ENCODE results near the gene HDLBP. TPM values are rescaled to one million over a fixed set of nuclear protein-coding genes. Genes with fewer than 3 reads are reported as not detected.

The HDLBP gene
- total RNA-seq, 1 donor from 2014 or later = 922 TPM

GRCh38 chr2:241225545-241225944, 89.9 kb downstream of the HDLBP start:
- H3K36me3 Mint-ChIP-seq (ENCODE audit: low read depth, unreplicated experiment) = peaks cover 18% of the 10 kb centered on the region
- no peak overlapping the region for H3K4me3 Mint-ChIP-seq (ENCODE audit: unreplicated experiment)
- no peak overlapping the region for H3K9ac ChIP-seq (ENCODE audit: low read length)
- no peak overlapping the region for H3K27ac Mint-ChIP-seq (ENCODE audit: unreplicated experiment)
- no peak overlapping the region for H2AFZ ChIP-seq (ENCODE audit: low read depth, low read length)
- no peak overlapping the region for H3K4me3 ChIP-seq (ENCODE audit: insufficient read depth, low read depth, low read length)
- H4K20me1 ChIP-seq (ENCODE audit: insufficient read depth, low read length) = peaks cover 77% of the 10 kb centered on the region
- TF ChIP-seq EZH2 (IDR thresholded peaks at IDR 0.05; ENCODE audit: insufficient read depth, low read length) (no peak), CTCF (IDR thresholded peaks at IDR 0.05; ENCODE audit: insufficient read depth, low read depth, low read length) (no peak)
- DNase-seq (ENCODE audit: low read depth) (no peak), FAIRE-seq (no peak)
- no peaks in the 10 kb centered on the region for H3K9me3 ChIP-seq (ENCODE audit: insufficient read depth, low read depth, low read length)
- no peaks in the 10 kb centered on the region for H3K27me3 ChIP-seq (ENCODE audit: insufficient read depth, low read length)
- H3K4me1 ChIP-seq (ENCODE audit: insufficient read depth, low read length) = peaks cover 17% of the 10 kb centered on the region
- no peaks in the 10 kb centered on the region for H3K27me3 Mint-ChIP-seq (ENCODE audit: low read depth, unreplicated experiment)
- peaks cover 16% of the 10 kb centered on the region for H3K4me1 Mint-ChIP-seq (ENCODE audit: low read depth, unreplicated experiment)
- H3K9me3 Mint-ChIP-seq (ENCODE audit: unreplicated experiment) = no peaks in the 10 kb centered on the region
- peaks cover 47% of the 10 kb centered on the region for H3K36me3 ChIP-seq (ENCODE audit: insufficient read depth, low read length)
- no peak overlapping the region for H3K27ac ChIP-seq (ENCODE audit: low read depth, low read length)
- H3K79me2 ChIP-seq (ENCODE audit: insufficient read depth, low read length) = no peaks in the 10 kb centered on the region
- no peak overlapping the region for H3K4me2 ChIP-seq (ENCODE audit: low read length)

DNA sequence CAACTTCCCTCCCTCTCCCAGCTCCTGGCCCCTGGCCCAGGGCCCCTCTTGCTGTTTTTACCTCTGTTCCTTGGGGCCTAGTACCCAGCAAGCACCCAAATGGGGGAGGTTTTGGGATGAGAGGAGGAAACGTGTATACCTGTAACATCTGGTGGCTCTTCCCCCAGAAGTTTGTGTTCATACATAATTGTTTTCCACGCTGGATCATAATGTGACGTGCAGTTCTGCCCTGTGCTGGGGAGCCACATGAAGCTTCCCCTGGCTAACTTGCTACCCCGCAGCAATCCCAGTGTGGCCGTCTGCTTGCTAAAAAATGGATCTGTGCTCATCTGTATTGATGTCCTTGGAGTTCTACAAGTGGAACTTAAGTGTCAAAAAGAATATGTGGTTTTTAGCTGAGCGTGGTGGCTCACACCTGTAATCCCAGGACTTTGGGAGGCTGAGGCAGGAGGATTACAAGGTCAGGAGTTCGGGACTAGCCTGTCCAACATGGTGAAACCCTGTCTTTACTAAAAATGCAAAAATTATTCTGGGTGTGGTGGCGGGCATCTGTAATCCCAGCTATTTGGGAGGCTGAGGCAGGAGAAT, 90.5 kb downstream of the HDLBP start:
- TF ChIP-seq CTCF (IDR thresholded peaks at IDR 0.05; ENCODE audit: insufficient read depth, low read depth, low read length) = no peak
- no peak for TF ChIP-seq EZH2 (IDR thresholded peaks at IDR 0.05; ENCODE audit: insufficient read depth, low read length)
- peaks cover 18% of the 10 kb centered on the region for H3K36me3 Mint-ChIP-seq (ENCODE audit: low read depth, unreplicated experiment)
- H3K27ac ChIP-seq (ENCODE audit: low read depth, low read length) = no peak overlapping the region

More for the DNA sequence above, 90.5 kb downstream of the HDLBP start:
- Histone ChIP-seq H3K36me3 (ENCODE audit: insufficient read depth, low read length) (peaks cover 41% of the 10 kb centered on the region), H3K27me3 (ENCODE audit: insufficient read depth, low read length) (no peaks in the 10 kb centered on the region), H2AFZ (ENCODE audit: low read depth, low read length) (no peak overlapping the region), H3K4me1 (ENCODE audit: insufficient read depth, low read length) (peaks cover 17% of the 10 kb centered on the region), H3K79me2 (ENCODE audit: insufficient read depth, low read length) (no peaks in the 10 kb centered on the region), H3K9ac (ENCODE audit: low read length) (peak overlapping the region; percentile 21), H3K4me3 (ENCODE audit: insufficient read depth, low read depth, low read length) (no peak overlapping the region), H3K4me2 (ENCODE audit: low read length) (peak overlapping the region; percentile 45), H4K20me1 (ENCODE audit: insufficient read depth, low read length) (peaks cover 71% of the 10 kb centered on the region), H3K9me3 (ENCODE audit: insufficient read depth, low read depth, low read length) (no peaks in the 10 kb centered on the region)
- H3K4me3 Mint-ChIP-seq (ENCODE audit: unreplicated experiment) = no peak overlapping the region
- H3K27me3 Mint-ChIP-seq (ENCODE audit: low read depth, unreplicated experiment) = no peaks in the 10 kb centered on the region
- FAIRE-seq (no peak), DNase-seq (ENCODE audit: low read depth) (no peak)
- peak overlapping the region; percentile 85 for H3K27ac Mint-ChIP-seq (ENCODE audit: unreplicated experiment)
- no peaks in the 10 kb centered on the region for H3K9me3 Mint-ChIP-seq (ENCODE audit: unreplicated experiment)
- peaks cover 16% of the 10 kb centered on the region for H3K4me1 Mint-ChIP-seq (ENCODE audit: low read depth, unreplicated experiment)

Data from astrocyte (in vitro differentiated cells and primary cell).